D721Med (cell line): ENCODE measurements around the gene FEZ2.
A peak's percentile ranks its signal among the peaks of the same experiment; 100 is the strongest.

Experiments used
- DNase-seq: peaks from one replicate; pipeline ENCODE4 v3.0.0; 2011; ENCODE audit warnings: low spot score; ENCODE audit not compliant: insufficient read length
- FAIRE-seq: peaks from 2 replicates; lab custom pipeline; 2011; peaks lifted over from hg19 to GRCh38; lab: Jason Lieb, UNC
- CTCF ChIP-seq: IDR thresholded peaks from 2 replicates; pipeline ENCODE4 v1.5.1; 2012; ENCODE audit warnings: mild to moderate bottlenecking, control low read depth; ENCODE audit not compliant: insufficient read depth; ENCODE audit errors: missing control alignments

FEZ2 gene

GRCh38 chr2:36512705-36513104 lies 85.3 kb downstream of the FEZ2 start:
- no peak for TF ChIP-seq CTCF
- FAIRE-seq, result no peak

GRCh38 chr2:36511858-36512603 lies 85.9 kb downstream of the FEZ2 start:
- TF ChIP-seq CTCF, result no peak
- no peak for DNase-seq
- FAIRE-seq, result no peak

More at GRCh38 chr2:36512705-36513104, 85.3 kb downstream of the FEZ2 start:
- no peak for DNase-seq

- no peak for TF ChIP-seq CTCF
- no peak for DNase-seq
- FAIRE-seq, result no peak
These were observed 88.9 kb downstream of the FEZ2 start for GRCh38 chr2:36509075-36509474.

GRCh38 chr2:36507408-36507812 lies 90.6 kb downstream of the FEZ2 start:
- peak; percentile 64 for FAIRE-seq
- TF ChIP-seq CTCF, result peak; percentile 88
- no peak for DNase-seq
